Gastrocnemius medialis (tissue), 4 donors: ENCODE data around the gene SGO2.

Source experiments
- CTCF ChIP-seq, 5 experiments: fragments of 450-650 bp in 3 of 5; fragments of 200-600 bp in 2 of 5; sonication (generic) in 2 of 5; IDR thresholded peaks in 4 of 5; conservative IDR thresholded peaks in 1 of 5; 1 replicate in 4 of 5; 2 replicates in 1 of 5; pipeline ENCODE4 v1.5.1; 2016 to 2019; ENCODE audit warnings: antibody characterized with exemption in 5 of 5, mild to moderate bottlenecking in 3 of 5, moderate library complexity in 3 of 5
- POLR2A ChIP-seq, 2 donors: fragments of 450-650 bp; IDR thresholded peaks; one replicate each; pipeline ENCODE4 v1.6.1; 2017; ENCODE audit warnings: antibody characterized with exemption in 2 of 2, mild to moderate bottlenecking in 2 of 2, moderate library complexity in 2 of 2

- TF ChIP-seq CTCF (IDR thresholded peaks at IDR 0.05 in 4 of 5, conservative IDR thresholded peaks at IDR 0.05 in 1 of 5) (no peak), POLR2A (IDR thresholded peaks at IDR 0.05) (no peak)
These were observed 2.4 kb upstream of the SGO2 start for GRCh38 chr2:200523604-200524003.
